Esophagus squamous epithelium (tissue), 5 donors: Measurements from ENCODE around the gene VPS37D. TPM values are rescaled to one million over a fixed set of nuclear protein-coding genes. Genes with fewer than 3 reads are reported as not detected.
"Not testable (repeated sequence)": the region's sequence is repeated elsewhere in the genome, so short reads cannot be mapped to it uniquely, and the experiment has no call there.

Experiments used
- DNase-seq: peaks from one replicate; lab custom pipeline; 2025; lab: John Stamatoyannopoulos, UW
- H3K27ac ChIP-seq, 4 donors: fragments of 200-600 bp; sonication (generic); one replicate each; pipeline ENCODE4 v1.5.1; 2016 to 2019; ENCODE audit warnings: mild to moderate bottlenecking in 1 of 4
- H3K27me3 ChIP-seq, 4 donors: fragments of 200-600 bp; sonication (generic); 1 replicate in 3 of 4; 2 replicates in 1 of 4; pipeline versions ENCODE4 v1.5.1 to v1.6.0; 2017 to 2021; ENCODE audit warnings: antibody characterized with exemption in 1 of 4
- H3K36me3 ChIP-seq, 3 donors: fragments of 200-600 bp; sonication (generic); one replicate each; pipeline ENCODE4 v1.5.1; 2016 to 2019
- H3K4me1 ChIP-seq, 3 donors: fragments of 200-600 bp; sonication (generic); one replicate each; pipeline ENCODE4 v1.5.1; 2017 to 2019
- H3K4me3 ChIP-seq, 4 donors: fragments of 200-600 bp; sonication (generic); 1 replicate in 3 of 4; 2 replicates in 1 of 4; pipeline ENCODE4 v1.5.1; 2016 to 2019; ENCODE audit warnings: mild to moderate bottlenecking in 2 of 4, moderate library complexity in 1 of 4
- H3K9me3 ChIP-seq, 3 donors: fragments of 200-600 bp; sonication (generic); one replicate each; pipeline ENCODE4 v1.5.1; 2016 to 2019
- POLR2A ChIP-seq, 4 donors: fragments of 450-650 bp; IDR thresholded peaks; one replicate each; pipeline ENCODE4 v1.6.1; 2017; ENCODE audit warnings: antibody characterized with exemption in 4 of 4, mild to moderate bottlenecking in 4 of 4, moderate library complexity in 3 of 4
- WGBS, 2 donors: methylation state at CpG; one replicate each; pipeline ENCODE4 v1.1.5; 2018; 5-methylcytosine and 5-hydroxymethylcytosine counted together
- intact Hi-C: fragments of 100-400 bp; cut with DNase I; formaldehyde crosslinking; loops from one replicate; pipeline ENCODE4 v1.15.0; 2022
- total RNA-seq, 4 donors: library from RNA; depleted of rRNA; stranded (reverse); fragments of >200 nt; gene quantifications; one replicate each; pipeline ENCODE4 v1.1.0, GENCODE V29; 2016
- TF ChIP-seq, protein P1 (sequence below), 6 experiments: fragments of 450-650 bp in 4 of 6; fragments of 200-600 bp in 2 of 6; sonication (generic) in 2 of 6; IDR thresholded peaks; one replicate each; pipeline ENCODE4 v1.5.1; 2016 to 2019; ENCODE audit warnings: antibody characterized with exemption in 6 of 6, mild to moderate bottlenecking in 4 of 6, moderate library complexity in 4 of 6
- donor health status: DM: yes; HTN: yes; CAD: no.

Gene VPS37D, protein sequence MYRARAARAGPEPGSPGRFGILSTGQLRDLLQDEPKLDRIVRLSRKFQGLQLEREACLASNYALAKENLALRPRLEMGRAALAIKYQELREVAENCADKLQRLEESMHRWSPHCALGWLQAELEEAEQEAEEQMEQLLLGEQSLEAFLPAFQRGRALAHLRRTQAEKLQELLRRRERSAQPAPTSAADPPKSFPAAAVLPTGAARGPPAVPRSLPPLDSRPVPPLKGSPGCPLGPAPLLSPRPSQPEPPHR
- total RNA-seq: 1 to 10 TPM in 1 of 4 donors, under 1 TPM in 1, not detected in 2; 0.97 to 1.3 TPM

DNA sequence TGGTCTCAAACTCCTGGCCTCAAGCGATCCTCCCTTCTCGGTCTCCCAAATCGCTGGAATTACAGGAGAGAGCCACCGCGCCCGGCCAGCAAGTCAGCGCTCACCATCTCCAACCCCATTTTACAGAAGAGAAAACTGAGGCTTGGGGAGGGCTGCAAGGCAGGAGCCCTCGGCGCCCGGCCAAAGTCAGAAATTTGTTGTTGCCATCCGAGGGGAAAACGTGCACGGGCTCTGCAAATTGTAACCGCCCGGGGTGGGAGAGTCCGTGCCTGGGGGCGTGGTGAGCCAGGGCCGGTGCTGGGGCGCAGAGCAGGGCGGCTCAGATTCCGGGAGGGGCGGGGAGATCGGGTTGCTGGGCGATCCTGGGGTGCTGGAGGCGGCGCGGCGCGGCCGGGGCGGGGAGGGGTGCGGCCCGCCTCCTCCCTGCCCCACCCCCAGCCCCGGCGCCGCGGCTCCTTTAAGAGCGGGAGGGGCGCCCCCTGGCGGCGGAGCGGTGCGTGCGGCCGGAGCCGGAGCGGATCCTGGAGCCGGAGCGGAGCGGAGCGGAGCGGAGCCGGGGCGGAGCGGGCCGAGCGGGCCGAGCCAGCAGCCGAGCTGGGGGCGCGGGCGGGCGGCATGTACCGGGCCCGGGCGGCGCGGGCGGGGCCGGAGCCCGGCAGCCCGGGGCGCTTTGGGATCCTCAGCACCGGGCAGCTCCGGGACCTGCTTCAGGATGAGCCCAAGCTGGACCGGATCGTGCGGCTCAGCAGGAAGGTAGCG, at the start of gene VPS37D:
Gene VPS37D (plus strand): TSS at position 488 of the 759 bp plus-strand sequence. CDS start 128 bp downstream, at position 616.
- H3K36me3 ChIP-seq: no peaks in the 10 kb centered on the region
- 3 to 28% methylated on average over 7 to 13 of the region's 79 CpGs for WGBS, 2 donors
- H3K4me1 ChIP-seq: peaks cover 7 to 22% (median 8%) of the 10 kb centered on the region in 3 donors
- intact Hi-C loops: loop anchor here (5.0 kb wide), 1 partner anchor 60 kb away; no protein-coding TSS in a partner anchor
- DNase-seq: peak; percentile 46
- peak within 1 kb of the TSS; percentile 29 to 80 (median 60) for H3K4me3 ChIP-seq
- peaks cover 0 to 61% (median 0%) of the 10 kb centered on the region in 4 donors for H3K27me3 ChIP-seq
- TF ChIP-seq POLR2A (IDR thresholded peaks at IDR 0.05): no peak
- TF ChIP-seq, protein P1, sequence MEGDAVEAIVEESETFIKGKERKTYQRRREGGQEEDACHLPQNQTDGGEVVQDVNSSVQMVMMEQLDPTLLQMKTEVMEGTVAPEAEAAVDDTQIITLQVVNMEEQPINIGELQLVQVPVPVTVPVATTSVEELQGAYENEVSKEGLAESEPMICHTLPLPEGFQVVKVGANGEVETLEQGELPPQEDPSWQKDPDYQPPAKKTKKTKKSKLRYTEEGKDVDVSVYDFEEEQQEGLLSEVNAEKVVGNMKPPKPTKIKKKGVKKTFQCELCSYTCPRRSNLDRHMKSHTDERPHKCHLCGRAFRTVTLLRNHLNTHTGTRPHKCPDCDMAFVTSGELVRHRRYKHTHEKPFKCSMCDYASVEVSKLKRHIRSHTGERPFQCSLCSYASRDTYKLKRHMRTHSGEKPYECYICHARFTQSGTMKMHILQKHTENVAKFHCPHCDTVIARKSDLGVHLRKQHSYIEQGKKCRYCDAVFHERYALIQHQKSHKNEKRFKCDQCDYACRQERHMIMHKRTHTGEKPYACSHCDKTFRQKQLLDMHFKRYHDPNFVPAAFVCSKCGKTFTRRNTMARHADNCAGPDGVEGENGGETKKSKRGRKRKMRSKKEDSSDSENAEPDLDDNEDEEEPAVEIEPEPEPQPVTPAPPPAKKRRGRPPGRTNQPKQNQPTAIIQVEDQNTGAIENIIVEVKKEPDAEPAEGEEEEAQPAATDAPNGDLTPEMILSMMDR (IDR thresholded peaks at IDR 0.05): peak; percentile 46 to 99 (median 98)
- peaks cover 0 to 11% (median 3%) of the 10 kb centered on the region in 3 donors for H3K9me3 ChIP-seq
- H3K27ac ChIP-seq: peak within 1 kb of the TSS in 3 of 4 donors; percentile 32 to 57 (median 43)

DNA sequence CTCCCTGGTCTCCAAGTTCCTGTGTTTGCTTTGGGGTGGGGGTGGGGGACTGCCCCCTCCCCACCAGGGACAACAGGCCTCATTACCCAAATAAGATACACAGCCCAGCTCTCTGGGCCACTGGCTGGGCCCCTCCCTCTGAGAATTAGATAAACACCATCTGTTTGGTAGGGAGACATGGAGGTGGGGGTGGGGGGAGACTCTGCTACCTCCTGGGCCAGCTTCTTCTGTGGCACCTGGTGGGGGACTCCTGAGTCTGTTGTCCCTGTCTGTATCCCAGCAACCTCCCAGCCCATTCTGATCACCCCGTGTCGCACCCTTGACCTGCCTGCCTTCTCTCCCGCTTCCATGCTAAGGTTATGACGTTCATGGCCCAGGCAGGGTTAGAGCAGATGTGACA, 49.1 kb upstream of the VPS37D start:
- H3K4me1 ChIP-seq: peaks cover 4 to 26% (median 10%) of the 10 kb centered on the region in 3 donors
- no peak overlapping the region for H3K27ac ChIP-seq
- DNase-seq: no peak
- WGBS, 2 donors: 63 to 75% methylated on average over 2 to 3 of the region's 4 CpGs
- H3K36me3 ChIP-seq: no peaks in the 10 kb centered on the region
- TF ChIP-seq POLR2A (IDR thresholded peaks at IDR 0.05): no peak
- TF ChIP-seq, protein P1 (IDR thresholded peaks at IDR 0.05): no peak
- intact Hi-C loops: no loop called here
- no peak overlapping the region for H3K4me3 ChIP-seq
- no peaks in the 10 kb centered on the region for H3K9me3 ChIP-seq
- H3K27me3 ChIP-seq: peaks cover 6 to 55% (median 15%) of the 10 kb centered on the region in 4 donors

DNA sequence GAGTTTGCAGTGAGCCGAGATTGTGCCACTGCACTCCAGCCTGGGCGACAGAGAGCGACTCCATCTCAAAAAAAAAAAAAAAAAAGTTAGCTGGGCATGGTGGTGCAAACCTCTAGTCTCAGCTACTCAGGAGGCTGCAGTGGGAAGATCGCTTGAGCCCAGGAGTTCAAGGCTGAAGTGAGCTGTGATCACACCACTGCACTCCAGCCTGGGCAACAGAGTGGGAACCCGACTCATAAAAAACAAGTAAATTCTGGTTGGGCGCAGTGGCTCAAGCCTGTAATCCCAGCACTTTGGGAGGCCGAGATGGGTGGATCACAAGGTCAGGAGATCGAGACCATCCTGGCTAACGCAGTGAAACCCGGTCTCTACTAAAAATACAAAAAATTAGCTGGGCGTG, 48.2 kb upstream of the VPS37D start:
- intact Hi-C loops, H3K4me3 ChIP-seq, H3K9me3 ChIP-seq, H3K27ac ChIP-seq, DNase-seq, H3K36me3 ChIP-seq: not testable (repeated sequence)
- 83 to 93% methylated on average over 9 to 11 of the region's 11 CpGs for WGBS, 2 donors
- H3K4me1 ChIP-seq: peaks cover 11 to 26% (median 19%) of the 10 kb centered on the region in 3 donors
- H3K27me3 ChIP-seq: peaks cover 11 to 55% (median 19%) of the 10 kb centered on the region in 4 donors

DNA sequence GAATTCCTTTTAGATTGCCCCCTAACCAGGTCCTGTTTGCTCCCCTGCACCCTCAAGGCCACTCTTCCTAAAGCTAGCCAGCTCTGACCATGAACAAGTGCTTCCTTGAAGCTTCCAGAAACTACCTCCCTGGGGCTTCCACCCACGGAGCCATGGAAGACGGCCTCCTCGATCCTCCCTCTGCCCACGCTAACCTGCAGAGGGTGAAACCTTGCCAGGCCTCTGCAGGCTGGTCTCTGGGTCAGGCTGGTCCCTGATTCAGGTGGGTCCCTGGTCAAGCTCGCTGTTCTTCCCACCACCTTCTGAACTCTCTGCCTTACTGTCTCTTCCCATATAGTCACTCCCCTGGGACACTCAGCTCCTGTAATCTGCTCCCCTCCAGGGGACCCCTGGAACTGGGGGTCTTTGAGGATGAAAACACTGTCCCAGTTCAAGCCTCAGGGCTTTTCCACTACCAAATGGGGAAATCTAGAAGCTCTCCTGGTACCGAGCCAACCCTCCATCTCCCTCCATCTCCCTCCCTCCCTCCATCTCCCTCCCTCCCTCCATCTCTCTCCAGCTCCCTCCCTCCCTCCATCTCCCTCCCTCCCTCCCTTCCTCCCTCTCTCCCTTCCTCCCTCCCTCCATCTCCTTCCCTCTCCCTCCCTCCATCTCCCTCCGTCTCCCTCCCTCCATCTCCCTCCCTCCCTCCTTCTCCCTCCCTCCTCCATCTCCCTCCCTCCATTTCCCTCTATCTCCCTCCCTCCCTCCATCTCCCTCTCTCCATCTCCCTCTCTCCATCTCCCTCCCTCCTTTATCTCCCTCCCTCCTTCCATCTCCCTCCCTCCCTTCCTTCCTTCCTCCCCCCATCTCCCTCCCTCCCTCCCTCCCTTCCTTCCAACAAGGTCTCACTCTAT, 46.2 kb upstream of the VPS37D start:
- no peaks in the 10 kb centered on the region for H3K9me3 ChIP-seq
- intact Hi-C loops: no loop called here
- no peaks in the 10 kb centered on the region for H3K36me3 ChIP-seq
- no peak overlapping the region for H3K4me3 ChIP-seq
- peaks cover 11 to 57% (median 24%) of the 10 kb centered on the region in 4 donors for H3K27me3 ChIP-seq
- H3K4me1 ChIP-seq: peaks cover 11 to 23% (median 20%) of the 10 kb centered on the region in 3 donors
- 53 to 66% methylated on average over 6 of the region's 7 CpGs for WGBS, 2 donors
- no peak overlapping the region for H3K27ac ChIP-seq
- DNase-seq: no peak
- no peak for TF ChIP-seq POLR2A (IDR thresholded peaks at IDR 0.05)
- TF ChIP-seq, protein P1 (IDR thresholded peaks at IDR 0.05): no peak

DNA sequence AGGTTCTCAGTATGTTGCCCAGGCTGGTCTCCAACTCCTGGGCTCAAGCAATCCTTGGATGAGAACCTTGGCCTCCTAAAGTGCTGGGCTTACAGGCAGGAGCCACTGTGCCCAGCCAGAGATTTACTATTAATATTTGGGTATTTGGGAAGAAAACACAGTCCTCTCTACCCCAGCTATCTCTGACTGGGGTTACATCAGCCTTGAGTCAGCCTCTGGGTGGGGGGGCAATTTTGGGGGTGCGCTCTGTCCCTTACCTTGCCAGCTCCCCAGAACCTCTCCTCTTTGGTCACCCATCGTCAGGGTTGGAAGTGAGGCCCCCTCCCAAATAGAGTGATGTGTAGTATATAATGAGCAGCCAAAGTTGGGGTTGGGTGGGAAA, 45.1 kb upstream of the VPS37D start:
- no peak for TF ChIP-seq POLR2A (IDR thresholded peaks at IDR 0.05)
- TF ChIP-seq, protein P1 (IDR thresholded peaks at IDR 0.05): no peak

More for the DNA sequence above, 45.1 kb upstream of the VPS37D start:
- peaks cover 11 to 68% (median 24%) of the 10 kb centered on the region in 4 donors for H3K27me3 ChIP-seq
- peak overlapping the region in 2 of 4 donors; percentile 56 to 73 for H3K4me3 ChIP-seq
- H3K9me3 ChIP-seq: no peaks in the 10 kb centered on the region
- DNase-seq: no peak
- H3K4me1 ChIP-seq: peaks cover 11 to 27% (median 20%) of the 10 kb centered on the region in 3 donors
- H3K27ac ChIP-seq: peak overlapping the region in 1 of 4 donors; percentile 21
- H3K36me3 ChIP-seq: no peaks in the 10 kb centered on the region
- WGBS, 2 donors: 0% methylated on average over 1 of the region's 2 CpGs; no CpG with 5 or more reads in 1 of the 2 donors
- intact Hi-C loops: no loop called here
